Activated T-cell treated with anti-CD3 and anti-CD28 coated beads, Interleukin-2, amount 50 U/mL, for 1 hour (primary cell): ENCODE results near the gene LCN1.
"Not testable (repeated sequence)": the region's sequence is repeated elsewhere in the genome, so short reads cannot be mapped to it uniquely, and the experiment has no call there.

Experiments
- DNase-seq: peaks from one replicate; pipeline ENCODE4 v3.0.0-alpha.2; 2020

LCN1 gene

DNA sequence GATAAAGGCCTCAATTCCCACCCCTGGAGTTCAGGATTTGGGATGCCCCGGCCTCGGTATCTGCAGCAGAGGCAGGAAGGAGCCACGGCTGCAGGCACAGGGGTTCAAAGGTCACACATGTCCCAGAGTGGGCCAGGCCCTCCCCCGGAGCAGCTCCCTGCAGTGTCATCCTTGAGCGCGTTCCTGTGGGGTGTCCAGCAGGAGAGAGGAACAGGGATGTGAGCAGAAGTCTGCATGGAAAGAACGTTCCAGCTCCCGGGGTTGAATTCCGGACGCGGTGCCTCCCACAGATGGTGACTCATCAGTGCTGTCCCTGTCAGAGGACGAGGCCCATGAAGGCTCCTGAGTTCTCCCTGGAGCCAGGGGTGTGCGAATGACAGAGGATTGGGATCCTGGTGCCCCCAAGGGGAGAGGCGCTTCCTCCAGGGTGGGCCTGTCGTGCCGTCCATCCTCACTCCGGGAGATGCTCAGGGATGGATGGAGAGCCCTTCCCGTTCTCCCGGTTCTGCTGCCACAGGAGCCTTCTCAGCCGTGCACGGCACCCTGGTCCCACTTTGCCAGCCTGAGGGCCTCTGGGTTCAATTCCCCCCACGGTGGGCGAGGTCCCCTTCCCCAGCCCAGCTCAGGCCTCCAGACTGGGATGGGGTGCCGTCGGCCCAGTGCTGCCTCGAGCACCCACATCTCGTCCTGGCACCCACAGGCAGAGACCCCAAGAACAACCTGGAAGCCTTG is 3.1 kb downstream of the LCN1 start:
- no peak for DNase-seq

DNA sequence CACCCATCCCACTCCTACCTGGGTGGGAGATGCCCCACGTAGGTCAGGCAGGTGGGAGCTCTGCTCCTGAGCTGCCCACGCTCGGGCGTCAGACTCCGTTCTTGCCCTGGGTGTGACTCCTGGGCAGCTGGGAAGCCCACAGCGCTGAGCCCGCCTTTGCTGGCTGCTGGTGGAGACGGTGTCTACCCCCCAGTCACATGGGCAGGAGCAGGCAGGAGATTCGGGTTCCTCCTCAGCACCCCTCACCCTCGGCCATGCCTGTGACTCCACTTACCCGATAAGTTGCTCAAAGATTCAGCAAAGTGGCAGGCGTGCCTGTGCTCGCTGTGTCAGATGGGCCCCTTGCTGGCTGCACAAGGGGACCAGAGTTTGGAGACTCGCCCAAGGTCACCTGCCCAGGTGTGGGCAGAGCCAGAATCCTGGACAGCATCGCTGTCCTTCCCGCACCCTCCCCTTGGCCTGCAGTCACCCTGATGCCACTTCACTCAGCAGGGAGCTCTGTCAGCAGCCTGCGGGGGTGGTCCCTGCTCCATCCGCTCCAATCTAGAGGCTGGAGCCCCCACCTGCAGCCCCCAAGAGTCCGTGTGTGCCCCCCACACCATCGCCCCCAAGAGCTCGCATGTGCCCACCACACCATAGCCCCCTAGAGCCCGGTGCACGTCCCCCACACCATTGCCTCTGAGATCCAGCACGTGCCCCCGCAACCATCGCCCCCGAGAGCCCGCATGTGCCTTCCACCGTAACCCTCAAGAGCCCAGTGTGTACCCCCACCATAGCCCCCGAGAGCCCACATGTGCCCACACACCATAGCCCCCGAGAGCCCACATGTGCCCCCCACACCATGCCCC is 4.2 kb downstream of the LCN1 start:
- no peak for DNase-seq

DNA sequence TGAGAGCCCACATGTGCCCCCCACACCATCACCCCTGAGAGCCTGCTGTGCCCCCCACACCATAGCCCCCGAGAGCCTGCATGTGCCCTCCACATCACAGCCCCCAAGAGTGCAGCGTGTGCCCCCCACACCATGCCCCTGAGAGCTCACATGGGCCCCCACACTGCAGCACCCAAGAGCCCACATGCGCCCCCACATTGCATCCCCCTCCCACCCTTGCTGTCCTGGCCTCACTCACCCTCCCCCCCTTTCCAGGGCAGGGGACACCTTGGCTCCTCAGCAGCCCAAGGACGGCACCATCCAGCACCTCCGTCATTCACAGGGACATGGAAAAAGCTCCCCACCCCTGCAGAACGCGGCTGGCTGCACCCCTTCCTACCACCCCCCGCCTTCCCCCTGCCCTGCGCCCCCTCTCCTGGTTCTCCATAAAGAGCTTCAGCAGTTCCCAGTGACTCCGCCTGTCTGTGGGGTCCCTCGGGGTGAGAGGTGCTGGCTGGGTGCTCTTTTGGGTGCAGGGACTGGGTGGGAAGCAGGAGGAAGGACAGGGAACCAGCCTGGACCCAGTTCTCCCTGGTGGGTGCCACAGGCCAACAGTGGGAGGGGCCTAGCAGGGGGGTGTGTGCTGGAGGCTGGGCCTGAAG is 5.0 kb downstream of the LCN1 start:
- no peak for DNase-seq

GRCh38 chr9:135526730-135527571 is 5.7 kb downstream of the LCN1 start:
- no peak for DNase-seq

GRCh38 chr9:135528842-135529435 is 7.7 kb downstream of the LCN1 start:
- not testable (repeated sequence) for DNase-seq

- no peak for DNase-seq
These were observed 8.9 kb downstream of the LCN1 start for GRCh38 chr9:135530146-135530545.

GRCh38 chr9:135531096-135531495 is 9.9 kb downstream of the LCN1 start:
- no peak for DNase-seq

- DNase-seq: no peak
These were observed 11.9 kb downstream of the LCN1 start for GRCh38 chr9:135533113-135533512.

- no peak for DNase-seq
These were observed 12.4 kb downstream of the LCN1 start for GRCh38 chr9:135533674-135534073.

DNA sequence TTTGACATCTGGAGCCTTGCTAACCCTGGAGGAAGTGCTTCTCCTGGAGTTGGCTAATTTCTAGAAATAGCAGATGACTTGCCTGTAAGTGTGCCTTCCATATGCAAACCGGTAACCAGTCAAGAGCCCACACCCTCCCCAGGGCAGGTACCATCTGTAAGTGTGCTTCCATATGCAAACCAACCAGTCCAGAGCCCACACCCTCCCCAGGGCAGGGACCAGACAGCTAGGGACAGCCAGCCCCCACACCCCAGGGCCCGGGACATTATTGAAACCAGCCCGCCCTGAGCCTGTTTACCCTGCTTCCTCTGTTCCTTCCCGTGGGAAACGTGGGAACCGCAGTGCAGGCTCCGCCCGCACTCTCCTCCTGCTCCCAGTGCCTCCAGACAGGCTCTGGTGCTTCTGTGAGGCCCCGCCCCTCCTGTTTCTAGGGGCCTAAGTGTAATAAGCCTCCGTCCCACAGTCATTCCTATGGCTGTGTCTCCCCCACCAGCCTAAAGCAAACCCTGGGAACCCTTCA is 13.0 kb downstream of the LCN1 start:
- not testable (repeated sequence) for DNase-seq

DNA sequence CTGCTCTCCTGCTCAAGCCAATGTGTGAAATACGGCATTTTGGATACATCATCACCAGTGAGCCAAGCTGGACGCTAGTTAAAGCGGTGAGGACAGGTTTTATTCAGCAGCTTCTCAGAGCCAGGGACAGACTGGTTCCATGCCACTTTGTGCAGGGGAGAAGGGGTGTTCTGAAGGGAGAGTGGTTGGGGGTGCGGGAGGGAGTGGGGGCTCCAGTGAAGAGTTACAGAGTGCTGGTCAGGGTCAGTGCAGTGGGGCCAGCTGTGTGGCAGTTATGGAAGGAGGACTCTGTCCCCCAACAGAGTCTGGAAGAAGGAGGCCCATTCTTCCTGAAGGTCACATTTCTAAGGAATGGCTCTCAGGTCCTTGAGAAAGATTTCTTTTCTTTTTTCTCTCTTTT is 13.6 kb downstream of the LCN1 start:
- not testable (repeated sequence) for DNase-seq

GRCh38 chr9:135535631-135536030 is 14.4 kb downstream of the LCN1 start:
- not testable (repeated sequence) for DNase-seq

DNA sequence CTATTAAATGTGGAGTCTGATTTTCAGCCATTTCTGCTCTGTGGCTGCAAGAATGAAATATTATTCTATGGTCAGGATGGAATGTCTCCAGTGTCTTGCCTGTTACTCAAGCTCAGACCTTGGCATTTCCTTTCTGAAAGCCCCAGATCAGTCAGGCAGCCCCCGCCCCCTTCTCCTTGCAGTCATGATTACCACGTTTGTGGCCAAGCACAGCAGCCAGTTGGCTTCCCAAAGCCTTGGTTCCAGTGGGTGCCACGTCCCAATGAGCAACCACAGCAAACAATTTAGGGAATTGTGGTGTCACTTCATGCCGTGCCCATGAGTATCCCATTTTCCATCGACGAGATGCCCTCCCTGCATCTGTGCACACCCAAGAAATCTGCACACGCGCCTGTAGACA is 15.0 kb downstream of the LCN1 start:
- DNase-seq: no peak

DNA sequence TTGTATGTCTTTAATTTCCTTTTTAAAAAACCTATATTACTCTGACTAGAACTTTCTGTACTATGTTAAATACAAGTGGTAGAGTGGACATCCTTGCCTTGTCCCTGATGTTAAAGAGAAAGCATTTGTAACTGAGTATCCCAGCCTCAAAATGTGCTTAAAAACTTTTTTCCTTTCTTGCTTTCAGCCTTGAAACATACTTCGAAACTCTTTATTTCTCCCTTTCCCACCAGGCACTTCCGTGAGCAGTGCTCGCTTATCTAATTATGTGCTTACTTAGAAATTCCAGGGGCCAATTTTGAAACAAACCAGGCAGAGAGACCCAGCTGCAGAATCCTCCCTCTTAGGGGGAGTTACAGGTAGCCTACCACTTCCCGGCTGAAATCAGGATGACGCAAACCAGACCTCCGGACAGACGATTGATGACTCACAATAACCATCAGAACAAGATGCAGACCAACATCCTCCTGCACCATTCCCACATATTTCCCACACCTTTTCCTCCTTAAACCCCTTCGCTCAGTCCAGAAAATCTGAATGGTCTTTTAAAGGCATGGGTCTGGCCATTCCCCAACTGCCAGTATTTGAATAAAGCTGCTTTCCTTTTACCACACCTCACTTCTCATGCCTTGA is 22.1 kb downstream of the LCN1 start:
- not testable (repeated sequence) for DNase-seq

DNA sequence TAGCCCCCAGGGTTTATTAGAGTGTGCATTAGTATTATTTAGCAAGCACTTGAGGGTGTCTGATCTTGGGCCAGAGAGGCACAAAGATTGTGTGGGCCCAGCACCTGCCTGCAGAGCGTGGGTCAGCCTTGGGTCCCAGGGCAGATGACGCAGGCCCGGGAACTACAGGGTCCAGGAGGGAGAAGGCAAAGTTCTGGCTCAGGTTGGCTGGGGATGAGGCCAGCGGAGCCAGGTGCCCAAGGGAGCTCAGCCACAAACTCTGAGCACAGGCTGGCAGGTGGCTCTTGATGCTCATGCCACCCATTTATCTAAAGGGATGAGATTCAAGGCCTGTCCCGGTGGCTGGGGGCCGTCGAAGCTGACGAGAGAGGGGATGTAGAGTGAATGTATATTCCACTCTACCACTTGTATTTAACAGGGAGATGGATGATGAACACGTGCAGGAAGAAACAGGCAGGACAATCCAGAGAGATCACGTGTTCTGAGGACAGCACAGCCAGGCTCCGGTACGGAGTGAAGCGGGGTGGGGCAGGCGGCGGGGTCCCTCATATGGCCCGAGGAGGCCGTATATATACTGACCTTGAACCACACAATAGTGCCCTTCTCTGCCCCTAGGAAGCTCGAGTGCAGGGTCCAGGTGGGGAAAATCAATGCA is 23.9 kb downstream of the LCN1 start:
- no peak for DNase-seq

- DNase-seq: not testable (repeated sequence)
These were observed 24.5 kb downstream of the LCN1 start, which contains the start of gene OBP2A for GRCh38 chr9:135545646-135546176. Gene OBP2A, plus strand, starts transcription at chr9:135546126. Its CDS starts 55 bp downstream, at chr9:135546181.

DNA sequence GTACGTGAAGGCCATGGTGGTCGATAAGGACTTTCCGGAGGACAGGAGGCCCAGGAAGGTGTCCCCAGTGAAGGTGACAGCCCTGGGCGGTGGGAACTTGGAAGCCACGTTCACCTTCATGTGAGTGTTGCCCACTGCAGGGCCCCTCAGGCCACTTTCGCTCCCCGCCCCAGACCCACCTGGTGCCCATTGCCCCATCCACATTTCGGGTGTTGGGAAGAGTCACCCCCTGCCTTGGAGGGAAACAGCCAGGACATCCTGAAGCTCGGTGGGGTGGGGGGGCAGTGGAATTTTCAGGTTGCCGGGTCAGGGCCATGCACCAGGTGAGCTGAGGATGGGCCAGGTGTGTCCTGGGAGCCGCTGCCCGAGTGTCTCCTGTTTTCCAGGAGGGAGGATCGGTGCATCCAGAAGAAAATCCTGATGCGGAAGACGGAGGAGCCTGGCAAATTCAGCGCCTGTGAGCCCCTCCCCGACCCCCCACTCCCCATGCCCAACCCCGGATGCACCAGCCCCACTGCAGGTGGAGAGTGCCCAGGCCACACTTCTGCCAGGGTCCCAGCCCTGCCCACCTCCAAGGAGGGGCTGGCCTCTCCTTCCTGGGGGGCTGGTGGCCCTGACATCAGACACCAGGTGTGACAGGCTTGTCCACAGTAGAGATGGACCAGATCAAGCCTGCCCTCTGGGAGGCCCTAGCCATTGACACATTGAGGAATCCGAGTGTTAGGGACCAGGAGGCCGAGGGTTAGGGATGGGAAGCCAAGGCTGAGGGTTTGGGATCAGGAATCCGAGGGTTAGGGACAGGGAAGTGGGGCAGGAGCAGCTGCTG is 25.8 kb downstream of the LCN1 start:
- not testable (repeated sequence) for DNase-seq

DNA sequence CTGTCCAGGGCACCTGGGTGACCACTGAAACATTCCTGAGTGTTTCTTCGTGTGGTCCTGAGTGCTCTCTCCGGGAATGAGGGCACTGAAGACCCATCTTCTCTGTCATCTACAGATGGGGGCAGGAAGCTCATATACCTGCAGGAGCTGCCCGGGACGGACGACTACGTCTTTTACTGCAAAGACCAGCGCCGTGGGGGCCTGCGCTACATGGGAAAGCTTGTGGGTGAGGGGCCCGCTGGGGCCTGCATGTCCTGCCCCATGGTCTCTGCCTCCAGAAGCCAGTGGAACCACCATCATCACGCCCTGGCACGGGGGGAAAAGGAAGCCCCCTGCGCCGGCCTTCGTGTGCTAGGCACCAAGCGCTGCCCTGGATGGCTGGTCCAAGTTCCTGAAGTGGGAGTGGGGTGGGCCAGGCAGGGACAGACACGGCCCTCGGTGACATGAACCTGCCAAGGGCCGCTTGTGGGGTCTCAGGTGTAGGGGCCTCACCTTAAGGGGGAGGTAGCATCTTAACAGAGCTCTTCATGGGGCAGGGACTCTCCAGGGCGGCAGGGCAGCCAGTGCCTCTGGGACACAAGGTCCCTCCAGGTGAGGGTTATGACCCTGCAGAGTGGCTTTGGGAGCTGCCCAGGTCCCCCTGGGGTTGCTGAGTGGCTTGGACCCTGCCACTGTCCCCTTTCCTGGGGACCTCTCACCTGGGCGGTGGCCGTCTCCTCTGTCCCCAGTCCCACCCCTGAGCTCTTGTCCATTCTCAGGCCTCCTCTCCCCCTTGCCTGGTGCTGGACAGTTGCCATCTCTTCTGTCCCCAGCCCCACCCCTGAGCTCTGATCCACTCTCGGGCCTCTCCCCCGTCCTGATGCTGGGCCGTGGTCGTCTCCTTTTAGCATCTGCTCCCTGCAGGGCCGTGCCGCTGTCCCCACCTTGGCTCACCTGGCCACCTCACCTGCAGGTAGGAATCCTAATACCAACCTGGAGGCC is 26.8 kb downstream of the LCN1 start:
- DNase-seq: no peak
